NOMO-1 (cell line): ENCODE results near the gene XPO6.

ENCODE experiments used
- DNase-seq, 2 experiments: peaks; one replicate each; lab custom pipeline; 2025; ENCODE audit not compliant: unreplicated experiment in 2 of 2; lab: John Stamatoyannopoulos, UW

The XPO6 gene

GRCh38 chr16:28210979-28211588, 681 bp downstream of the XPO6 start:
- peak; percentile 31 to 36 for DNase-seq

GRCh38 chr16:28210264-28210663, 1.5 kb downstream of the XPO6 start:
- DNase-seq = no peak

GRCh38 chr16:28208824-28209223, 2.9 kb downstream of the XPO6 start:
- no peak for DNase-seq

- no peak for DNase-seq
Measured at GRCh38 chr16:28208131-28208530, 3.6 kb downstream of the XPO6 start.

- DNase-seq = no peak
Measured at GRCh38 chr16:28207399-28207798, 4.4 kb downstream of the XPO6 start.

- no peak for DNase-seq
Measured at GRCh38 chr16:28205974-28206373, 5.8 kb downstream of the XPO6 start.

- no peak for DNase-seq
Measured at GRCh38 chr16:28205117-28205899, 6.5 kb downstream of the XPO6 start.

GRCh38 chr16:28204622-28205021, 7.1 kb downstream of the XPO6 start:
- no peak for DNase-seq

GRCh38 chr16:28204204-28204603, 7.6 kb downstream of the XPO6 start:
- DNase-seq = no peak

GRCh38 chr16:28202147-28202746, 9.5 kb downstream of the XPO6 start:
- DNase-seq = peak in 1 of 2 experiments; percentile 13

GRCh38 chr16:28200661-28201060, 11.1 kb downstream of the XPO6 start:
- DNase-seq = no peak

- no peak for DNase-seq
Measured at GRCh38 chr16:28196387-28196987, 15.3 kb downstream of the XPO6 start.

- DNase-seq = no peak
Measured at GRCh38 chr16:28195859-28196258, 15.9 kb downstream of the XPO6 start.

- DNase-seq = no peak
Measured at GRCh38 chr16:28193530-28194423, 18.0 kb downstream of the XPO6 start.

- DNase-seq = peak; percentile 22 to 41
Measured at GRCh38 chr16:28192806-28193529, 18.8 kb downstream of the XPO6 start.

- no peak for DNase-seq
Measured at GRCh38 chr16:28191364-28191960, 20.3 kb downstream of the XPO6 start.

GRCh38 chr16:28189245-28189644, 22.5 kb downstream of the XPO6 start:
- DNase-seq = peak; percentile 6 to 26

- peak; percentile 57 to 92 for DNase-seq
Measured at GRCh38 chr16:28188085-28188916, 23.5 kb downstream of the XPO6 start.

- DNase-seq = peak in 1 of 2 experiments; percentile 80
Measured at GRCh38 chr16:28187595-28188004, 24.2 kb downstream of the XPO6 start.
